ENCODE data around the gene DDRGK1.
"Not testable (repeated sequence)": the region's sequence is repeated elsewhere in the genome, so short reads cannot be mapped to it uniquely, and the experiment has no call there.

The DDRGK1 gene

GRCh38 chr20:3163099-3164042, 41.1 kb downstream of the DDRGK1 start:
- no peak for DNase-seq

DNA sequence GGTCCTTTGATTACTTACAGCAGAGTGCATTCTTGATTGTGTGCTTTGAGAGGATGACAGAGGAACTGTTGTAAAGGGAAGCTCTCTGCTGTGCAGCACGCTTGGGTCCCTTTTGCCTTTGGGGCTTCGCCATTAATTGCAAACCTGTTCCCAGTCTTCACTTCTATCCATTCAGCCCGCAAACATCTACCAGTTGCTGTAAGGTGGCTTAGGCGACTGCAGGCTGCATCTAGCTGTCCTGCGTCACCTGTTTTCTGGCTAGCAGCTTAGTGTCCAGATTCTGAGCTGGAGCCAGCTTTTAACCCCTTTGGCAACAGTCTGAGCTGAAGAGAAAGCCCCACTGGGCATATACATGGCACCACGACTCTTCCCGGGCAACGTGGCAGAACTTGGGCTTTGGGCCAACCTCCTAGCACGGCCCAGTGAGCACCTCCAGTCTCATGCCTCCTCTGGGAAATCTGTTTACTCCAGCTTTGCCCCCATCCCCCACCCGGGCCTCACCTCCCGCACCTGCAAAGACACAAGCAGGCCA, 42.3 kb downstream of the DDRGK1 start:
- no peak for DNase-seq

- DNase-seq = no peak
These were observed 43.0 kb downstream of the DDRGK1 start for GRCh38 chr20:3161316-3162079.

DNA sequence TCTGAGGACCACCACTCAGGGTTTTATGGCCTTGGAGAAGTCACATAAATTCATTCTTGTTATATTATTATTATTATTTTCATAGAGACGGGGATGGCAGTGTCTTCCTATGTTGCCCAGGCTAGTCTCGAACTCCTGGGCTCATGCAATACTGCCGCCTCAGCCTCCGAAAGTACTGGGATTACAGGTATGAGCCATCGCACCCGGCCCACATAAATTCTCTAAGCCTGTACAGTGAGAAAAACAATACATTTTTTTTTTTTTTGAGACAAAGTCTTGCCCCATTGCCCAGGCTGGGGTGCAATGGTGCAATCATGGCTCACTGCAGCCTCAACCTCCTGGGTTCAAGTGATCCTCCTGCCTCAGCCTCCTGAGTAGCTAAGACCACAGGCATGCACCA, 44.1 kb downstream of the DDRGK1 start:
- DNase-seq = no peak

- DNase-seq = peak; percentile 31
These were observed 45.5 kb downstream of the DDRGK1 start for GRCh38 chr20:3158968-3159431.

DNA sequence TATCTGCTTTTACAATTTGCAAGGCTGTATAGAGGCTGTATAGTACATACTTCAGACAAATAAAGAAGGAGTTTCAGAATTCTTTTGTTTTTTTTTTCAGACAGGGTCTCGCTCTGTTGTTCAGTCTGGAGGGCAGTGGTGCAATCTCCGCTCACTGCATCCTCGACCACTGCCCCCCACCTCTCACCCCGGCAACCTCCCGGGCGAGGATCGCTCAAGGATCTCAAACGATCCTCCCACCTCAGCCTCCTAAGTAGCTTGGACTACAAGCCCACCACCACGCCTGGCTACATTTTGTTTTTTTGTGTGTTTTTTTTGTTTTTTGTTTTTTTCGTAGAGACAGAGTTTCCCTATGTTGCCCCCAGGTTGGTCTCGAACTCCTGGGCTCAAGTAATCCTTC, 46.7 kb downstream of the DDRGK1 start:
- no peak for DNase-seq

GRCh38 chr20:3156811-3157619, 47.5 kb downstream of the DDRGK1 start:
- DNase-seq = peak; percentile 77

- not testable (repeated sequence) for DNase-seq
These were observed 52.3 kb downstream of the DDRGK1 start for GRCh38 chr20:3152057-3152644.

- no peak for DNase-seq
These were observed 53.6 kb downstream of the DDRGK1 start for GRCh38 chr20:3150908-3151307.

DNA sequence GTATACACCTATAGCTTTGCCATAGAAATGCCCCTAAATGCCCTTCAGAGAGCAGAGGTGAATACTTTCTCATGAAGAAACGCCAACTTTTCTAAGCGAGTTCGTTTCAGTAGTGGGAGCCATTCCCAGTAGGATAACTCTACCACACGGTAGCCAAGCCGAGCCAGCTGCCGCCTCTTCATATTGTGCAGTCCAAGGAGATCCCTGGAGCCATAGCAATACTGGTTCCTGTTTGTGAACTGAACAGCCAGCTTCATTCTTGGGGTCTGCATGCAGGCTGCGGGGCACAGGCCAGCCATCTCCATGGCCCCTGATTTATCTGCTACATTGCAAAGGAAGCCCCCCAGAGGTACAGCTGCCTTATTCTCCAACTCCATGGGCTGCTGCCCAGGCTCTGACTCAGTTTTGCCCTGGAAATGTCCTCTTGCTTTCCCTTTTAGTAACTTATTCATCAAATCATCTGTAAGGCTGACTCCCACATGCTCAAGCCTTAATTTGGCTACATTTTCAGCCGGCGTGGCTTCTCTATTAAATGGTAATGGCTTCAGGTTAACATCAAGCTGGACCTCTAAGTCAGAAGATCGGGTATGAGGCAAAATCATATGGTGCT, 57.6 kb downstream of the DDRGK1 start:
- no peak for DNase-seq

DNA sequence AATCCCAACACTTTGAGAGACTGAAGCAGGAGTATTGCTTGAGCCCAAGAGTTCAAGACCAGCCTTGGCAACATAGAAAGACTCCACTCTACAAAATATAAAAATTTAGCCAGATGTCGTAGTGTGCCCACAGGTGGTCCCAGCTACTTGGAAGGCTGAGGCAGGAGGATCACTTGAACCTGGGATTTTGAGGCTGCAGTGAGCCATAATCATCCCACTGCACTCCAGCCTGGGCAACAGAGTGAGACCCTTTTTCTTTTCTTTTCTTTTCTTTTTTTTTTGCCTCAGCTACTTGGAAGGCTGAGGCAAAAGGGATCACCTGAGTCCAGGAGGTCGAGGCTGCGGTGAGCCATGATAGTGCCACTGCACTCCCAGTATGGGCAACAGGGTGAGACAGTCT, 62.7 kb downstream of the DDRGK1 start:
- DNase-seq = no peak
